HEK293T (cell line): ENCODE measurements around the gene PPFIBP1.

Experiments
- CTCF ChIA-PET: fragments of 350-600 bp; formaldehyde crosslinking; extraction: SDS; loops from one replicate; lab custom pipeline; 2021; ENCODE audit warnings: antibody characterized with exemption, inconsistent platforms; lab: Yijun Ruan, JAX
- POLR2A ChIA-PET: fragments of 350-600 bp; formaldehyde crosslinking; extraction: SDS; loops from one replicate; lab custom pipeline; 2020; ENCODE audit warnings: antibody characterized with exemption, inconsistent platforms; lab: Yijun Ruan, JAX
- DNase-seq: peaks from one replicate; pipeline ENCODE4 v3.0.0; 2012; ENCODE audit warnings: mixed read lengths; ENCODE audit errors: extremely low spot score
- ARNT ChIP-seq: fragments of 450-650 bp; IDR thresholded peaks from 2 replicates; pipeline ENCODE4 v1.6.1; 2017; ENCODE audit warnings: mild to moderate bottlenecking
- BHLHE40 ChIP-seq: fragments of 450-650 bp; IDR thresholded peaks from 2 replicates; pipeline ENCODE4 v1.6.1; 2016; ENCODE audit warnings: mild to moderate bottlenecking, moderate library complexity, borderline replicate concordance
- CTBP1 ChIP-seq: fragments of 450-650 bp; IDR thresholded peaks from 2 replicates; pipeline ENCODE4 v1.6.1; 2016; ENCODE audit warnings: borderline replicate concordance
- ELF4 ChIP-seq: fragments of 450-650 bp; IDR thresholded peaks from 2 replicates; pipeline ENCODE4 v1.6.1; 2017; ENCODE audit warnings: antibody characterized with exemption
- FOXA1 ChIP-seq: fragments of 450-650 bp; IDR thresholded peaks from 2 replicates; pipeline ENCODE4 v1.6.1; 2016; ENCODE audit warnings: mild to moderate bottlenecking
- FOXK2 ChIP-seq: fragments of 450-650 bp; IDR thresholded peaks from 2 replicates; pipeline ENCODE4 v1.6.1; 2016; ENCODE audit warnings: mild to moderate bottlenecking
- FOXM1 ChIP-seq: fragments of 450-650 bp; IDR thresholded peaks from 2 replicates; pipeline ENCODE4 v1.6.1; 2017; ENCODE audit warnings: mild to moderate bottlenecking, borderline replicate concordance
- HDGF ChIP-seq: fragments of 450-650 bp; IDR thresholded peaks from 2 replicates; pipeline ENCODE4 v1.6.1; 2017; ENCODE audit warnings: antibody characterized with exemption, borderline replicate concordance
- L3MBTL2 ChIP-seq: fragments of 450-650 bp; conservative IDR thresholded peaks from 2 replicates; pipeline ENCODE4 v1.6.1; 2016; ENCODE audit warnings: mild to moderate bottlenecking
- LEF1 ChIP-seq: fragments of 450-650 bp; IDR thresholded peaks from 2 replicates; pipeline ENCODE4 v1.6.1; 2017; ENCODE audit warnings: mild to moderate bottlenecking, borderline replicate concordance
- NFRKB ChIP-seq: fragments of 450-650 bp; IDR thresholded peaks from 2 replicates; pipeline ENCODE4 v1.6.1; 2016; ENCODE audit warnings: mild to moderate bottlenecking, moderate library complexity
- PKNOX1 ChIP-seq: fragments of 450-650 bp; IDR thresholded peaks from 2 replicates; pipeline ENCODE4 v1.6.1; 2016
- SP1 ChIP-seq: fragments of 450-650 bp; IDR thresholded peaks from 2 replicates; pipeline ENCODE4 v1.6.1; 2017
- SUZ12 ChIP-seq: fragments of 450-650 bp; IDR thresholded peaks from 2 replicates; pipeline ENCODE4 v1.6.1; 2016; ENCODE audit warnings: mild to moderate bottlenecking
- TARDBP ChIP-seq: fragments of 450-650 bp; IDR thresholded peaks from 2 replicates; pipeline ENCODE4 v1.6.1; 2016
- ZNF384 ChIP-seq: fragments of 450-650 bp; IDR thresholded peaks from 2 replicates; pipeline ENCODE4 v1.6.1; 2016

PPFIBP1 gene

DNA sequence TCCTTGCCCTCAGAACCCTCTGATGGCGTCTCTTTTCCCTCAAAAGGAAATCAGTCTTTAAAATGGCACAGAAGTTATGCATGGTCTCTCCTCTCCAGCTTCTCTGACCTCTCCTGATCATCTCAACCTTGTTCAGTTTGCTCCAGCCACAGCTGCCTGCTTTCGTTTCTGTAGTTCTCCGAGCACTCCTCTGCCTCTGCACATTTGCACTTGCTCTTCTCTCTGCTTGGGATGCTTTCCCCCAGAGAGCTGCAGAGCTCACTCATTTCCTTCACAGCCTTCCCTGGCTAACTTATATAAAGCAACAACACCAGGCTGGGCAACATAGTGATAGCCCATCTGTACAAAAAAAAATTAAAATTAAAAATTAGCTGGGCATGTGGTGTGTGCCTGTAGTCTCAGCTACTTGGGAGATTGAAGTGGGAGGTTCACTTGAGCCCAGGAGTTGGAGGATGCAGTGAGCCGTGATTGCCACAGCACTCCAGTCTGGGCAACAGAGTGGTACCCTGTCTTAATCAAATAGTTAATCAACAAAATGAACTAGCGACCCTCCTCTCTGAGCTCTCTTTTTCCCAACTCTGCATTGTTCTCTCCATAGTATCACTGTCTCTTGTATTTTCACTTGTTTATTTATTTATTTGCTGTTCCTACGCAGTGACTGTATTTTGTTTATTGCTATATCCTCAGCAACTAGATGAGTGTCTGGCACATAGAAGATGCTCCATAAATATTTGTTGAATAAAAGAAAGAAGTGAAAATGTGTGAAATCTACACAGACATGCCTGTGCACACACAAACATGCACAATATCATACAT, 37.7 kb downstream of the PPFIBP1 start:
- CTCF ChIA-PET, result no interaction called here
- POLR2A ChIA-PET, result interaction anchor here (1.1 to 1.2 kb wide), 2 partner anchors 37 to 38 kb away, joined by 4 to 5 read pairs; partner anchors contain the start of gene PPFIBP1
- DNase-seq, result no peak
- TF ChIP-seq FOXM1 (no peak), FOXK2 (no peak), FOXA1 (no peak), NFRKB (no peak), CTBP1 (no peak), TARDBP (no peak), LEF1 (no peak), SP1 (no peak), L3MBTL2 (no peak), BHLHE40 (no peak), ELF4 (no peak), ZNF384 (no peak), HDGF (no peak), SUZ12 (no peak)

DNA sequence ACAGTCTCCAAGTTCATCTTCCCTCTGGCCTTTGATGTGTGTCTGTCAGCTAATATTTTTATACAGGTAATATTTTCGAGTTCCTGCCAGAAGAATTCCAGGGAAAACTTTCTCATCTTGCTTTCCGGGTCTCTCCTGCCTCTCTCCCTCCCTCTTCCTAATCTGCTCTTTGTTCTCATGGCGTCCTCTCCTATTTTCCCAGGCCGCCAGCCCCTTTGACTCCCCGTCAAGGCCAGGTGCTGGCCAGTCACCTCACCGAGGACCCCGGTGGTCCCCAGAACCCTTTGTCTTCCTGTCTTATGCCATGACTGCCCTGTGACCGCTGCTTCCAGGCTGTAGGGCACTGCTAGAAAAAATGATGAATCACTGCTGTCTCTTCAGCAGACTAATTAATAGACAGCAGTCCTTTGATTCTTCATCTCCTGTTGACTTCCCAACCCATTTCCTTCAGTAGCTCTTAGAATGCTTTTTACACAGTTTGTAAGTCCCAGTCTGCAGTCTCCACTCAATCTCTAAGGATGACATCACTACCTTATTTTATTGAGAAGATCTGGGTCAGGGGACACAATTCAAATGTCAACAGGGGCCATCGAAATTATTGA, 40.7 kb downstream of the PPFIBP1 start:
- CTCF ChIA-PET, result no interaction called here
- POLR2A ChIA-PET, result interaction anchor here (1.0 kb wide), 1 partner anchor 41 kb away, joined by 3 read pairs; the partner anchor contains the start of gene PPFIBP1
- no peak for DNase-seq
- TF ChIP-seq NFRKB, result no peak
- no peak for TF ChIP-seq HDGF
- TF ChIP-seq LEF1, result no peak
- TF ChIP-seq BHLHE40, result no peak

GRCh38 chr12:27566159-27566558, 42.2 kb downstream of the PPFIBP1 start:
- DNase-seq, result no peak
- no peak for TF ChIP-seq ZNF384
- no peak for TF ChIP-seq FOXK2
- no peak for TF ChIP-seq TARDBP
- no peak for TF ChIP-seq FOXA1
- no peak for TF ChIP-seq BHLHE40
- POLR2A ChIA-PET, result interaction anchor here (1.2 kb wide), 1 partner anchor 42 kb away, joined by 5 read pairs; the partner anchor contains the start of gene PPFIBP1
- CTCF ChIA-PET, result no interaction called here

- CTCF ChIA-PET, result no interaction called here
Measured at GRCh38 chr12:27566626-27567025, 42.6 kb downstream of the PPFIBP1 start.

GRCh38 chr12:27571463-27571862, 47.5 kb downstream of the PPFIBP1 start:
- POLR2A ChIA-PET, result no interaction called here
- CTCF ChIA-PET, result no interaction called here
- TF ChIP-seq ZNF384 (no peak), FOXK2 (no peak), ARNT (no peak), LEF1 (no peak), BHLHE40 (no peak), TARDBP (no peak), NFRKB (no peak), PKNOX1 (no peak), SP1 (no peak), SUZ12 (no peak), FOXM1 (no peak), CTBP1 (no peak), ELF4 (no peak), L3MBTL2 (no peak), FOXA1 (no peak), HDGF (no peak)
- no peak for DNase-seq

More at GRCh38 chr12:27566626-27567025, 42.6 kb downstream of the PPFIBP1 start:
- POLR2A ChIA-PET, result interaction anchor here (1.2 kb wide), 1 partner anchor 43 kb away, joined by 5 read pairs; the partner anchor contains the start of gene PPFIBP1
- DNase-seq, result no peak
- TF ChIP-seq TARDBP (no peak), NFRKB (no peak), PKNOX1 (no peak), ARNT (no peak), HDGF (no peak), ZNF384 (no peak), LEF1 (no peak), FOXA1 (no peak), SUZ12 (no peak), L3MBTL2 (no peak), FOXM1 (no peak), FOXK2 (no peak), CTBP1 (no peak), BHLHE40 (no peak), ELF4 (no peak), SP1 (no peak)

DNA sequence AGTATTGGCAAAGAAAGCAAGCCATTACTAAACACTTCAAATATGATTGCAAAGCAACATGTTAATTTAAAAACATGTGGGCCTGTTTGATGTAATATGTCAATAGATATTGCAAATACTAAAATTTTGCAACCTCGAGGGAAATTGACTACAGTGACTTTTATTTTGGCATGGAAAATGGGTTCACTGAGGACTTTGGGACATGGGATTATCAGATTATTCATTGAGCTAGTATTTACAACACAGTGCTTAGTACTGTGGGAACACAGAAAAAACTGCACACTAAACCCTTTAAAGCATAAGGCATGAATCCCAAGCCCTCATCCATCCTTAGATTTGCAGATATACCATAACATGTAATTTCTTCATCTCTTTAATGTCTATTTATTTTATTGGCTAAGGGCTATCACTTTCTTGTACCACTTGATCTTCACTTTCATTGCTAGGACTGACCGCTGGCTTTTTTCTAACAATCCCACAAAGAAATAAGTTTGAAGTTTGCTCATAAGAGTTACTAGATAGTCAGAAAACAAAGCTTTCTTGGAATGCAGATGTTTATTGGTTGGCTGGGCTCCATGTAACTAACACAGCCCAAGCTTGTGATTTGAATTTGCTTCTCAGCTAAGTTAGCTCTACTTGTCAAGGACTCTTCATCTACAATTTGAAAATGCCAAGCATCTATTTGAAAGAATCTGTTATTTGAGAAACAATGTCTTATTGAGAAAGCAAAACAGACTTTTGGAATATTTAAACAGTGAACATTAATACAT, 48.7 kb downstream of the PPFIBP1 start:
- no peak for DNase-seq
- TF ChIP-seq FOXA1 (no peak), FOXK2 (no peak), CTBP1 (no peak), ARNT (no peak), SUZ12 (no peak), NFRKB (no peak), SP1 (no peak), HDGF (no peak), PKNOX1 (no peak), LEF1 (no peak), FOXM1 (no peak), TARDBP (no peak), BHLHE40 (no peak), L3MBTL2 (no peak), ZNF384 (no peak), ELF4 (no peak)
- POLR2A ChIA-PET, result no interaction called here
- CTCF ChIA-PET, result no interaction called here
